HEK293T (cell line): ENCODE measurements around the gene PAQR4.

Experiments used
- BHLHE40 ChIP-seq: fragments of 450-650 bp; IDR thresholded peaks from 2 replicates; pipeline ENCODE4 v1.6.1; 2016; ENCODE audit warnings: mild to moderate bottlenecking, moderate library complexity, borderline replicate concordance
- FOXA1 ChIP-seq: fragments of 450-650 bp; IDR thresholded peaks from 2 replicates; pipeline ENCODE4 v1.6.1; 2016; ENCODE audit warnings: mild to moderate bottlenecking
- FOXK2 ChIP-seq: fragments of 450-650 bp; IDR thresholded peaks from 2 replicates; pipeline ENCODE4 v1.6.1; 2016; ENCODE audit warnings: mild to moderate bottlenecking
- NFRKB ChIP-seq: fragments of 450-650 bp; IDR thresholded peaks from 2 replicates; pipeline ENCODE4 v1.6.1; 2016; ENCODE audit warnings: mild to moderate bottlenecking, moderate library complexity
- SUZ12 ChIP-seq: fragments of 450-650 bp; IDR thresholded peaks from 2 replicates; pipeline ENCODE4 v1.6.1; 2016; ENCODE audit warnings: mild to moderate bottlenecking
- TARDBP ChIP-seq: fragments of 450-650 bp; IDR thresholded peaks from 2 replicates; pipeline ENCODE4 v1.6.1; 2016
- ZNF384 ChIP-seq: fragments of 450-650 bp; IDR thresholded peaks from 2 replicates; pipeline ENCODE4 v1.6.1; 2016
- TF ChIP-seq, protein P1 (sequence below): fragments of 450-650 bp; IDR thresholded peaks from 2 replicates; pipeline ENCODE4 v1.6.1; 2016

DNA sequence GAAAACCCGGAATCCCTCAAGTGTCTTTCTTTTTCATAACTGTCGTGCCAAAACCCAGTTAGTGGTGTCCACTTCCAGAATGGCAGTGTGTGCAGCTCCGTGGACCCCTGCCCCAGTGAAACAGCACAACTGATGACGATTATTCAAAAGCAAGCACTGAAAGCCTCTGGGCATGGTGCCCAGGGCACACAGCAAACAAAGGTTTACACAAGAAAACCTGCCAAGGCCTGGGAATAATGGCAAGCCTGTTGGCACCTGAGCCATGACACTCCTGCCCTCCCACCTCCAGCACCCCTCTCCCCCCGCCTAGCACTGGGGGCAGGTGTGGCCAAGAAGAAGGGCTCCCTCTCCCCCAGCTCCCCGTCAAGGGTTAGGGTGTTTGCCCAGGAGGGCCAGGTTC lies 8.3 kb downstream of the PAQR4 start:
- TF ChIP-seq NFRKB (no peak), TARDBP (no peak), FOXK2 (no peak), SUZ12 (no peak), FOXA1 (no peak), BHLHE40 (no peak), ZNF384 (no peak)
- TF ChIP-seq, protein P1, sequence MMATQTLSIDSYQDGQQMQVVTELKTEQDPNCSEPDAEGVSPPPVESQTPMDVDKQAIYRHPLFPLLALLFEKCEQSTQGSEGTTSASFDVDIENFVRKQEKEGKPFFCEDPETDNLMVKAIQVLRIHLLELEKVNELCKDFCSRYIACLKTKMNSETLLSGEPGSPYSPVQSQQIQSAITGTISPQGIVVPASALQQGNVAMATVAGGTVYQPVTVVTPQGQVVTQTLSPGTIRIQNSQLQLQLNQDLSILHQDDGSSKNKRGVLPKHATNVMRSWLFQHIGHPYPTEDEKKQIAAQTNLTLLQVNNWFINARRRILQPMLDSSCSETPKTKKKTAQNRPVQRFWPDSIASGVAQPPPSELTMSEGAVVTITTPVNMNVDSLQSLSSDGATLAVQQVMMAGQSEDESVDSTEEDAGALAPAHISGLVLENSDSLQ = no peak
